Stimulated activated CD4-positive, alpha-beta T cell treated with anti-CD3 and anti-CD28 coated beads, Interleukin-15, amount 100 ng/mL, for 48 hours (primary cell): ENCODE measurements around the gene INSC.

Experiments
- DNase-seq, 2 donors: peaks; one replicate each; pipeline ENCODE4 v3.0.0-alpha.2; 2020; ENCODE audit warnings: low read depth in 2 of 2

INSC gene

DNA sequence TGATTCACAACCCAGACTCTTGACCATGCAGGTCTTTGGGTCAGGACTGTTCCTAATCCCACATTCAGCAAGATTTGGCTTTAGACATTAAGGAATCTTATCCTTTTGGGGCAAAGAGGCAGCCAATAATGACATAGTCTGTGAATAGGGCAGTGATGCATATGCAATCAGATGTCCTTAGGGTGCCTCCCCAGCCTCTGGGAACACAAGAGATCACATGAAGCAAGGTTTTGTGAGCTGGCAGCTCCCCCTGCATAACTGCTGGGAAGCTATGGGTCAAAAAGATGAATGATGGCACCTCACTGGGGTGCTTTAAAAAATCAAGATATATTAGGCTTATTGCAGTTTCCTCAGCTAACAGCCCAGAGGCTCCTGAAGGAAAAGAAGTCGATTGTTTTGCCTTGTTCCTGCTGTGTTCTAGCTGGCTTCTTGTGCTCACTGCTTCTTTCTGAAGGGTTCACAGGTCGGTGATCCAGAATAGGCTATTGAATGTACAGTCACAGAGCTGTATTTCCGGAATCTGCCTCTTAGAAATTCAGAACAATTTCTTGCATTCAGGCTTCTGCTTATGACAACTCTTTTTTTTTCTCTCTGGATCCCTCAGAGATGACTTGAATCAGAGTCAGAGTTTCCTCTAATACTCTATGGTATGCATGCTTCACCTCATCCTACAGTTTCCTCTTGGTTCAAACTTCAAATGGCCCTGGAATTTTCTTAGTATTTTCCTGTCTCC, 31.7 kb downstream of the INSC start:
- DNase-seq, result no peak

DNA sequence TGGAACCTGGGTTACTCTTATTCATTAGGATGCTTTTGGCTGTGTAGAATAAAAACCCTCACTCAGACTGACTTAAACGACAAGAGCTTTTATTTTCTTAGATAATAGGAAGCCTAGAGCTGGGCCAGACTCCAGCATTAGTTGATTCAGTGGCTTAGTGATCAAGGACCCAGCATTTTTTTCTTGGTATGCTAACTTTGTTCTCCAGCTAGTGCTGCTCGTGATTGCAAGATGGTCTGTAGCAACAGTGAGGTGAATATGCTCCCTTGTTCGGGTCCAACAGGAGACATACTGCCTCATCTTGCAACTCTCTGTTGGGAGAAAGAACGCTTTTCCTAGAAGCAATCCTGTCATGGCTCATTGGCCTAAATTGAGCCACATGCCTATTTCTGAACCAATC, 33.4 kb downstream of the INSC start:
- no peak for DNase-seq

DNA sequence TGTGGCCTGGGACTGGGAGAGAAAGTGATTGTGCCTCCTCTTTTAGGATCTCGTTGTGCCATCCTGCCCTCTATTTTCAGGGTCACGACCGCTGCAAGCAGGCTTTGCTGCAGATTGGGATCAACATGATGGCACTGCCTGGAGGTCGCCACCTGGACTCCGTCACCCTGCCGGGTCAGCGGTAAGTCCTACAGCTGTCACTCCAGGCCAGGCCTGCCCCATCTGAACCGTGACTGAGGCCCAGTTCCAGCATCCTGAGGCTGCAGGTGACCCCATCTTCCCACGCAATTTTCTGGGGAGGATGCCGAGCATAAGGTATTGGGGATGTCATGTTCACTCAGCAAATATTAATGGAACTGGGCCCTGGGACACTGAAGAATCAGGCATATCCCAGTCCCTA, 34.3 kb downstream of the INSC start:
- DNase-seq, result no peak

DNA sequence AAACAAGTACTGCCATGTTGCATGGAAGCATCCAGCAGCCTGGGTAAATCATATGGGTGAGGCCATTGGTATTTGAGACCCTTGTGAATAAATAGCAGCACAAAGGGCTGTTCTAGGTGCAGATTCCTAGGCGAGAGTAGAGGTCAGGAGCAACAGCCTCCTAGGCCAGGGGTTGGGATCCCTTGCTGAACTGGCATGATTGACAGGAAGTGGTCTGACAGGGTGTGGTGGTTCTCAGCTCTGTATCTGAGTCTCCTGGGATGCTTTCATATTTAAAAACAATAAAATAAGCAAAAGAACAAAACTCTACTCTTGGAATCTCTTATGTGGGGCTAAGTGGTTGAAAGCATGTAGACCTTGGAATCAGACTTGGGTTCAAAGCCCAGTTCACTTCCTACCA, 35.8 kb downstream of the INSC start:
- no peak for DNase-seq

DNA sequence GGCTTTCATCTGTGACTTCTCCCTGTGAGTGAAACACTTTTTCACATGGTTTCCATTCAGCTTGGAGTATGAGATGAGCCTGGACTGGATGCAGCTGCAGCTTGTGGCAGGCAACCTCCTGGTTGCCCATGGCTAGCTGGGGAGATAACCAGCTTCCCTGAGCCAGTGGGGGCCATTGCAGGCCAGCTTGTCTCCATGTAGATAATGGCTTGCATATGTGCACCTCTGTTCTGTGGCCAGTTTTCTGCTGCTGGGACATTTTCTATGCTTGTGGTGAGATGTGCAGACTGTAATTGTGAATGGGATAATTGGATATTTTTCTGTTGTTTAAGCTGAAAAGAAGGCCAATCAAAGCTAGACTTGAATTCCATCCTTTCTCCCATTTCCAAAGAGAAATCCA, 38.5 kb downstream of the INSC start:
- DNase-seq, result no peak

DNA sequence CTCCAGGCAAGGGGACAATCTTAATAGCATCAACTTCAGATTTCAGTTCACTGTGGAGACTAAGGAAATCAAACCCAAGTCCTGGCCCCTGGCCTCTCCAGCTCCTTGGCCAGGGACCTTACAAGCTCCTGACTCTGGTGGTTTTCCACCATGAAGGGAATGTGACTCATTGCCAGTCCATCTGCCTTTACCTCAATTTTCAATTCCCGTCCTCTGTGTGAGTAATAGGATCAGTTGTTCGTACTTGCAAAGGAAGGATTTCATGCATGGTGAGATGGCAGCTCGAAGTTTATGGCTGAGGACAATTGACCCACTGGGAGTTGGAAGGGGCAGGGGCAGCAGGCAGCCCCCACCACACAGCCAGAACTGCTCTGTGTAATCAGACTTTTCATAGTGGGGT, 42.5 kb downstream of the INSC start:
- no peak for DNase-seq

DNA sequence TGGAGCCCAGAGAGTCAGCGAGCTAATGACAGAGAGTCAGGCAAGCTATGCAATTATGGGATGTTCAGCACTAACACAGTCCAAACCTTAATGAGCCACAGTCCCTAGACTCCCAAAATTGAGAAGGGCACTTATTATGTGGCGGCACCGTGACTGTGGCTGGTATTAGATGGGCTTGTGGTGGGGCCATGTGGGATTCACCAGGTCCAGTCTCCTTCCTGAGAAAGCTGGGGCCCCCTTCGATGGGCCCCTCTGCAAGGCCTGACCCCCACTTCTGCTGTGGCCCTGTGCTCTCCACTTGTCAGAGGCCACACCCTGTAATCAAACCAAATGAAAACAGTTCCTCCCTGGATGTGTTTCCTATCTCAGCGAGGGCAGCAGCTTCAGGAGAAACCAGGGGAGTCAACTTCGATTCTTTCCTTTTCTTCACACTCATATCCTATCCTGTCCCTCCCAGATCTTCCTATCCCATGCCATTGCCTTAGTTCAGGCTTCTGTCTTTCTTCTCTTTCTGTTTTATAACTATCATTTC, 42.9 kb downstream of the INSC start:
- no peak for DNase-seq

DNA sequence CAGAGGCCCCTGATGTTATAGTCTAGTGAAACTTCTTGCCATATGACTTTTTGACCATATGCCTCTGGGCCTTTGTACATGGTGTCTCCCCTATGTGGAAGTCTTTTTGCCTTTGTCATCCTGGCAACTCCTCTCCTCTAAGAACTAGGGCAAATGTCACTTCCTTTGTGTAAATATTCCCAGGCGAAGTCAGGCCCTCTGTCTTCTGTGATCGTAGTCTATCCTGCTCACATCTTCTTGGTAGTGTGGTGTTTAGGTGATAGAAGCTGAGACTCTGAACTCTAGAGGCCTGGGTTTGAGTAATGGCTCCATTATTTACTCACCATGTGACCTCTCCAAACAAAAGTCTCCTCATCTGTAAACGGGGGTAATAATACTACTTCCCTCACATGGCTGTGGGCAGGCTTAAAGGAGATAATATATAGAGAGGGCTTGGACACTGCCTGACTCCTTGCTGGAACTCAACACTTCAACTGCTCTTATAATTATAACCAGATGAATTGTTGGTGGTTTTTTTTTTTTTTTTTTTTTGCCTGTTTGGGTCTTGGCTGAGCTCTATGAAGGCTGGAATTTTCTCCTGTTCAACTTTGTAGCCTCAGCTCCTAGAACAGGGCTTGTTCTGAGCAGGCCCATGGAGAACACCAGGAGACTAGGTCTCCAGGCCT, 43.8 kb downstream of the INSC start:
- no peak for DNase-seq

DNA sequence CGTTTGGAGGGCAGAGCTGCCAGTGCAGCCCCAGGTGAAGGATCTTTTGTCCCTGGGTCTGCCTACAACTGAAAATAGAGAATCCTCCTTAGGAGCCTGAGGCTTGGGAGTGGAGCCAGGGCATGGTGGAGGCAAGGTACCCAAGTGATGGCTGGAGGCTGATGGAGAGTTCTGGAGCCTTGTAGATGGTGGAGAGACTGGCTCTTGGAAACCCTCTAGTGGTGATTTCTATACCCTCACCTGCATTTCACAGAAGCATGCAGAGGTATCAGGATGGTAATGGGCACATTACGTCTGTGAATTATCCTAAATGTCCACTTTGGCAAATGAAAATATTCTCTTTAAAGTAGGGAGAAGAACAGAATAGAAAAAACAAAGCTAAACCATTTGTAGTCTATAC, 44.4 kb downstream of the INSC start:
- DNase-seq, result no peak

DNA sequence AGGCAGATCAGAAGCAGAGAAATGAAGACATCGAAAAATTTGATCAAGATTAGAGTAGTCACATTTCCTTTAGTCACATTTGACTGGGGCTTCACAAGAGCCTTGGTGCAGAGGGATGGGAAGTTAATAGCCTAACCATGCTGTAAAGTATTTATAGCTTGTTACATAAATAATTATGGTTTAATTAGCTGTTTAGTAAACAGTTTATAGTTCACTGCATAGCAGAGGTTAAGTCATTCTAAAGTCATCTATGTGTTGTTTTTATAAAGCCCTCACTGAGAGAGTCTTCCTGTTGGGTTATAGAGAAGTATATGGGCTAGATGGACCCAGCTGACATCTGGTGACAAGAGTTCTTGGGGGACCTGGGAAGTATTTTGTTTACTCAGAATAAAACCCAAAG, 47.1 kb downstream of the INSC start:
- no peak for DNase-seq

DNA sequence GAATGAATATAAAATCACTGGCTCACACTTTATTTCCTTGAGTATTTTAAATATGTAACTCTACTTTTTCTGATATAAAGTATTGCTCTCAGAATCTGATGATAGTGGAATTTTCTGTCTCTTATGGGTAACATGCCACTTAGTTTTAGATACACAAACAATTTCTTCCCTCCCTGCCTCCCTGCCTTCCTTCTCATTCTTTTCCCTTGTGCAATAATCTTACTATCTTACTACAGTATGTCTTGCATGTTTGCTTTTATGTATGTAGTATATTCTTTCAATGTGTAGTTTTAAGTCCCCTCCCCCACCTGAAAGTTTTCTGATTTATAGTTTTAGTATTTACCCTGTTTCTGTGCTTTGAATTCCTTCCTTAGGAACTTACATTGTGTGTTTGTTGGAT, 48.4 kb downstream of the INSC start:
- DNase-seq, result no peak

DNA sequence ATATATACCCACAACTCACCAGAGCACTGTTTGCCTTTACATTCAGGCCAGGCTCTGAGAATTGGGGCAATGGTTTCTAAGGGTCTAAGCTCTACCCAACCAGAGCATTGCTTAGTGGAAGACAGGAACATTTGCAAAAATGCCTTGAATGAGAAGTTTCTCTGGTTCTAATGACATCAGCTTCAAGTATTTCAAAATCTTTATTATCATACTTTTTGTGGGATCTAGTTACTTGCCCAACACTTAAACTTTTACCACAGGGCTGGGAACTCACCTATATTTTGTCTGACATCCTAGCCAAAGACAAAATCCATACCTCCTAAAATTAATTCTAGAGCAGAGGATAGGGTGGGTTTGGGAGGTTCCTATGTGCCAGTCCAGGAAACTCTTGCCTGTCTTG, 51.5 kb downstream of the INSC start:
- DNase-seq, result no peak

DNA sequence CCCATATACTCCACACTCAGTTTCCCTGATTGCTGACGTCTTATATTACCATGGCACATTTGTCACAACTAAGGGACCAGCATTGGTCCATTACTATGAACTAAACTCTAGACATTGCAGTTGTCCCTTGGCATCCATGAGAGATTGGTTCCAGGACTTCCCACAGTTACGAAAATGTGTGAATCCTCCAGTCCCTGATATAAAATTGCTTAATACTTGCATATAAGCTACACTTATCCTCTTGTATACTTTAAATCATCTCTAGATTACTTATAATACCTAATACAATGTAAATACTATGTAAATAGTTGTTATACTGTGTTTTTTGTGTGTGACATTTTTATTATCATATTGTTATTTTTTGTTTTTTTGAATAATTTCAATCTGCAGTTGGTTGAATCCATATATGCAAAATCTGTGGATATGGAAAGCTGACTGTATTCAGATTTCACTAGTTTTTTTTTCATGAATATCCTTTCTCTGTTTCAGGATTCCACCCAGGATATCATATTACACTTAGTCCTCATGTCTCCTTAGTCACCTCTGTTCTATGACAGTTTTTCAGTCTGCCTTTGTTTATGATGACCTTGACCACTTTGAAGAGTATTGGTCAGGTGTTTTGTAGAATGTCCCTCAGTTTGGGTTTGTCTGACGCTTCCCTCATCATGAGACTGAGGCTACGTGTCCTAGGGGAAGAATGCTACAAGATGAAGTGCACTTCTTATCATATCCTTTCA, 55.3 kb downstream of the INSC start:
- no peak for DNase-seq

DNA sequence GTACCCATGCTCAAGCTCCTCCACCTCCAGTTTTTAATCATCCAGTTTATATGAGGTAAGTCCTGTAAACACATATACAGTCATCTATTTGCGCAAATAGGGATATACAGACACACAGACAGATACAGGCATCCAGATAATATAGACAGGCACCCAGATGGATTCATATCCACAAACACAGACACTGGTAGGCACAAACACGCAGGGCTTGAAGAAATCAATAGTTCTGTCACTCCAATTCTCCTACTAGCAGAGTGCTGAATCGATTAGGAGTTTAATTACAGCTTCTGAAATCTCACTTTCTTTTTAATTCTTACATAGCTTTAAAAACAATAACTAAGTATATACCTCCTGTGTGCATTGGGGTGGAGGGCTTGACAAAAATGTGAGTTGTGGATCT, 56.0 kb downstream of the INSC start:
- no peak for DNase-seq

DNA sequence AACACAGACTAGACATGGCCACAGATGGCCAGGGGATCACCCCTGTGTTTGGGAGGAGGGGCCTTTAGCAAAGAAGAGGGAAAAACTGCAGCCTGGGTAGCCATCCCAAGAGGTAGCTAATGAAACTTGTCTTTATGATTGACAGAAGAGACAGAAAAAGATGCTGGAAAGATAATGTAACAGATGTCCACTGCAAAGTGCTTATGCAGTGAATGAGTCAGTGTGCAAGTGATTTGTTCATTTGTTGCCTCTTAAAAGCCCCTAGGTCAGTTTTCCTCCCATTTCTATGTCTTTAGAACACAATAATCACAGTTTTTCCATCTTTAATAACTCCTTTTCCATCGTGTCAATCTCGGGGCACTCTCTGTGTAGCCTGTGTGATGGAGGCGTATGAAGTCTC, 57.2 kb downstream of the INSC start:
- DNase-seq, result no peak

DNA sequence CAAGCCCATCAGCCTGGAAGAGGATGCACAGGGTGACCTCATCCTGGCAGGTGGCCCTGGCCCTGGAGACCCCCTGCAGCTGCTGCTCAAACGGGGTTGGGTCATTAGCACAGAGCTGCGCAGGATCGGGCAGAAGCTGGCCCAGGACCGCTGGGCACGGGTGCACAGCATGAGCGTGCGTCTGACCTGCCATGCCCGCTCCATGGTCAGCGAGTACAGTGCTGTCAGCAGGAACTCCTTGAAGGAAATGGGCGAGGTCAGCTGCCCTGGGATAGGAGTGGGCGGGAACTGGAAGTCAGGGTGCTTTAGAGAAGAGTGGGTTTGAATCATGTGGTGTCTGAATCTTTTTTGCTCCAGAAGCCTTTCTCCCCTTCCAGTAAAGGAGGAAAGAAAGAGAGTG, 61.1 kb downstream of the INSC start:
- no peak for DNase-seq

DNA sequence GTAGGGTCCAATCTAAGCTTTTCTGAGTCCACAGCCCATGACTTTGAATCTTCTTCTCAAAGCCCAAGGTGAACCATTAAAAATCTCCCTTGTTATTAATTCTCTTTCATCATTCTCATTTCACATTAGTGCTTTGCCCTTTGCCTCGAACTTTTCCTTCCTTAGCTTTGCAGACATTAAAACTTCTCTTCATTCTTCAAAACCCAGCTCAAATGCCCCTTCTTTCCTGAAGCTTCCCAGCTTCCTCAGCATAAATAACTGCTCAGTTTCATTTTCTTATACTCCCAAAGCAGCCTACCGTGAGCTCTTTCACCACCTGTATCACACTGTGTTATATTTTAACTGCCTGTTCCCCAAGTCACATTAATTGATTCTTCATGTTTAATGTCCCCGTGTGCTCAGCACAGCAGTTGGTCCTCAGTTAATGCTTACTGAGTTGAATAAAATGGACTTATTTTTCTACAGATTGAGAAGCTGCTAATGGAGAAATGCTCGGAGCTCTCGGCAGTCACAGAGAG, 62.0 kb downstream of the INSC start:
- DNase-seq, result no peak

DNA sequence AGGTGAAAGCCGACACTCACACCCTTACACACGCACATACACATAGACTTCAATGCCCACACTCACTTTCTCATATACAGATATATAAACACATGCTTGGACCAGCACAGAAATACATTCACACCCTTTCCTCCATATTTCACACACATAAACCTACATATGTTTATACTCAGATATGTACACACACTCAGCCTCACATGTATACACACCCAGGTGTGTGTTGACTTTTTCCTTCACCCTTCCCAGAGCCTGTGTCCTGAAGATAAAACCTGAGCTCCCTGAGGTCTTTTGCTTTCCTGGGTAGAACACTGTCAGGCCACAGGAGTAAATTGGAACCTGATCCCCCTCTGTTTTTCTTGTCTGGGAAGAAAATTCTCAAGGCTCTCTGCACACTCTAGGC, 62.8 kb downstream of the INSC start:
- no peak for DNase-seq

DNA sequence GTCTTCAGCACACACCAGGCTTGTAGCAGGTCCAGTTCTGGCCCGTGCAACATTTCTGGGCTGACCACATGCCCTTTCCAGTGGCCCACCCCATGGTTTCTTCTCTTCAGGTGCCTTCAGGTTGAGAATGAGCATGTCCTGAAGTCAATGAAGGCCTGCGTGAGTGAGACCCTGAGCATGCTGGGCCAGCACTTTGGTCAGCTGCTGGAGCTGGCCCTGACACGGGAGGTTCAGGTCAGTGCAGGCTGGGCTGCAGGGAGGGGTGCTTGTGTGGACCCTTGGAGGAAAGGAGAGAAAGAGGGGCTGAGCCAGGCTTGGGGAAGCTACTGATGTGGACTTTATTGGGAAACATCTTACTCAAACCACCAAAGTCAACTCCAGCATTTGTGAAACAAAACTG, 63.5 kb downstream of the INSC start:
- DNase-seq, result no peak

DNA sequence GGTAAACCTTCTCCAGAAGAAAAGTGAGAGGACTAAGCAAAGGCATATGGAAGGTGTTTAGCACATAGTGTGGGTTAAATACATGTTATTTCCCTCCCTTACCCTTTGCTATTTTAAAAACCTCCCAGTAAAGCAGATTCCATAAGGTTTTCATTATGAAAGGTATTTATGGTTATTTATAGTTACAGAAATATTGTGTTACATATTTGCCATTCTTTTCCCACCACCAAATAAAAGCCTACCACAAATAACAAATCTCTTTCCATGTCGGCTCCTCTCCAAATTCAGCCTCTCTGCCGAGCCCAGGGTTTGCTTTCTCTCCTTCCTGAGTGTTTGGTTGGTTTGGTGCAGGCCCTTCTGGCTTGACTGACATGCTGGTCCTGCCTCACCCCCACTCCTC, 64.4 kb downstream of the INSC start:
- DNase-seq, result no peak

DNA sequence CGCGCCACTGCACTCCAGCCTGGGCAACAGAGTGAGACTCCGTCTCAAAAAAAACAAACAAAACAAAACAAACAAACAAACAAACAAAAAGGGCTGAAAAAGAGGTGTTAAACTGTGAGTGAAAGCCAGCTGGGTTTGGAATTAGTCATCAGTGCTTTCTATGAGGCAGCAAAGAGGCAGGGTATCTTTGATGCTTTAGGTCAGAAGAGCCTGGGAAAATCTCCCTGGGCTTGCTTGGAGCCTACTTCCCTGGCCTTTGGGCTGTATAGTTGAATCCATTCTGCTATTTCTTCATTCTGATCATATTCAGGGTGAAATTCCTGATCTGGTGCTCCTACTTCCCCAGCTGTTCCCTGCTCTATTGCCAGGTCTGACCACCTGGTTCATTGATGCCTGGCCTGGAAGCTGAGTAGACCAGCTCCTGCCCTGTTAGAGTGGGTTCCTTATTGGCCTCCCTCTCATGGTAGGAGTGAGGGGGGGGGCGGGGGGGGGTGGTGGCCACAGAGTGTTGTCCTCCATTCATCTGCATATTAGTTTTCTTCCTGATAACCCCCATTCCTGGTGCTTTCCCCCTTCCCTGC, 65.6 kb downstream of the INSC start:
- DNase-seq, result no peak

DNA sequence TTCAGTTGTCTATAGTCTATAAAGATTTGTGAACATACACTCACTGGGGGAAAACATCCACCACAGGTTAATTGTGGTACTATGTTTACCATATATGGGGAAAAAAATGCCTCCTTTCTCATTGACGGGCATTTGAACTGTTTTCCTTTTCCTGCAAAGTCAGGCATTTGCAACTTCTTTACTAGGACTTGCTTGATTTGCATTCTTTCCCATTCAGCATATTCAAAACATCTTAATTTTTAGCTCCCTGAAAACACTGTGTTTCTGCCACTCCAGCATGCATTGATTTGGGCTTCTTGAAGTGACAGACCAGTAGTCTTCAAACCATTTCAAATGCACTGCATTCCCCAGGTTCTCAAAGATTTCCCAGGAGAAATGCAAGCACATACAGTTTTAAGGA, 67.6 kb downstream of the INSC start:
- no peak for DNase-seq
